OCI-LY1 (cell line): ENCODE measurements around the gene MNX1.

Experiments used
- H2AFZ ChIP-seq: fragments of 200-600 bp; sonication (generic), shearing (Covaris generic); 2 replicates; pipeline ENCODE4 v1.6.0; 2014; ENCODE audit warnings: antibody characterized with exemption, mild to moderate bottlenecking, low read length
- H3F3A ChIP-seq: fragments of 200-600 bp; sonication (generic), shearing (Covaris generic); 2 replicates; pipeline ENCODE4 v1.6.0; 2014; ENCODE audit warnings: mild to moderate bottlenecking, antibody characterized with exemption, low read length, moderate library complexity; ENCODE audit not compliant: insufficient read depth
- H3K27ac ChIP-seq: fragments of 200-600 bp; sonication (generic); 2 replicates; pipeline ENCODE4 v1.5.1; 2014; ENCODE audit warnings: low read length, mixed run types, mild to moderate bottlenecking, low read depth; ENCODE audit not compliant: poor library complexity, severe bottlenecking
- H3K27me3 ChIP-seq: fragments of 200-600 bp; sonication (generic); 2 replicates; pipeline ENCODE4 v1.6.0; 2014; ENCODE audit warnings: antibody characterized with exemption, mild to moderate bottlenecking, low read length, moderate library complexity; ENCODE audit not compliant: insufficient read depth
- H3K36me3 ChIP-seq: fragments of 200-600 bp; sonication (generic); 2 replicates; pipeline ENCODE4 v1.6.1; 2014; ENCODE audit warnings: mild to moderate bottlenecking, antibody characterized with exemption, low read length, moderate library complexity, mixed read lengths; ENCODE audit not compliant: insufficient read depth
- H3K4me1 ChIP-seq: fragments of 200-600 bp; sonication (generic); 2 replicates; pipeline ENCODE4 v1.5.1; 2014; ENCODE audit warnings: mild to moderate bottlenecking, low read length, moderate library complexity; ENCODE audit not compliant: insufficient read depth, severe bottlenecking
- H3K4me2 ChIP-seq: fragments of 200-600 bp; sonication (generic), shearing (Covaris generic); 2 replicates; pipeline ENCODE4 v1.6.1; 2014; ENCODE audit warnings: low read length
- H3K4me3 ChIP-seq: fragments of 200-600 bp; sonication (generic); 2 replicates; pipeline ENCODE4 v1.5.1; 2014; ENCODE audit warnings: low read length, low read depth, mild to moderate bottlenecking, mixed read lengths; ENCODE audit not compliant: poor library complexity, severe bottlenecking
- H3K79me2 ChIP-seq: fragments of 200-600 bp; shearing (Covaris generic); 2 replicates; pipeline ENCODE4 v1.6.1; 2016; ENCODE audit warnings: mixed run types, low read length, mixed read lengths; ENCODE audit not compliant: insufficient read depth
- H3K9ac ChIP-seq: fragments of 200-600 bp; sonication (generic), shearing (Covaris generic); 2 replicates; pipeline ENCODE4 v1.6.1; 2014; ENCODE audit warnings: mild to moderate bottlenecking, low read length, mixed read lengths
- H3K9me2 ChIP-seq: fragments of 200-600 bp; sonication (generic), shearing (Covaris generic); 2 replicates; pipeline ENCODE4 v1.6.1; 2014; ENCODE audit warnings: low read depth, mild to moderate bottlenecking, low read length, mixed read lengths
- H3K9me3 ChIP-seq: fragments of 200-600 bp; shearing (Covaris generic); 2 replicates; pipeline ENCODE4 v1.6.1; 2014; ENCODE audit warnings: low read length, mixed read lengths
- H4K20me1 ChIP-seq: fragments of 200-600 bp; sonication (generic), shearing (Covaris generic); 2 replicates; pipeline ENCODE4 v1.6.0; 2016; ENCODE audit warnings: mild to moderate bottlenecking, low read length; ENCODE audit not compliant: insufficient read depth
- EZH2 ChIP-seq: fragments of 200-600 bp; sonication (generic), shearing (Covaris generic); IDR thresholded peaks from 2 replicates; pipeline ENCODE4 v1.8.0; 2017; ENCODE audit warnings: borderline replicate concordance, mixed run types, mild to moderate bottlenecking, antibody characterized with exemption, low read length, moderate library complexity, mixed read lengths
- TF ChIP-seq, protein P1 (sequence below): fragments of 200-600 bp; sonication (generic), shearing (Covaris generic); IDR thresholded peaks from 2 replicates; pipeline ENCODE4 v1.5.1; 2017; ENCODE audit warnings: mild to moderate bottlenecking, antibody characterized with exemption, low read length, moderate library complexity, mixed read lengths

The MNX1 gene

DNA sequence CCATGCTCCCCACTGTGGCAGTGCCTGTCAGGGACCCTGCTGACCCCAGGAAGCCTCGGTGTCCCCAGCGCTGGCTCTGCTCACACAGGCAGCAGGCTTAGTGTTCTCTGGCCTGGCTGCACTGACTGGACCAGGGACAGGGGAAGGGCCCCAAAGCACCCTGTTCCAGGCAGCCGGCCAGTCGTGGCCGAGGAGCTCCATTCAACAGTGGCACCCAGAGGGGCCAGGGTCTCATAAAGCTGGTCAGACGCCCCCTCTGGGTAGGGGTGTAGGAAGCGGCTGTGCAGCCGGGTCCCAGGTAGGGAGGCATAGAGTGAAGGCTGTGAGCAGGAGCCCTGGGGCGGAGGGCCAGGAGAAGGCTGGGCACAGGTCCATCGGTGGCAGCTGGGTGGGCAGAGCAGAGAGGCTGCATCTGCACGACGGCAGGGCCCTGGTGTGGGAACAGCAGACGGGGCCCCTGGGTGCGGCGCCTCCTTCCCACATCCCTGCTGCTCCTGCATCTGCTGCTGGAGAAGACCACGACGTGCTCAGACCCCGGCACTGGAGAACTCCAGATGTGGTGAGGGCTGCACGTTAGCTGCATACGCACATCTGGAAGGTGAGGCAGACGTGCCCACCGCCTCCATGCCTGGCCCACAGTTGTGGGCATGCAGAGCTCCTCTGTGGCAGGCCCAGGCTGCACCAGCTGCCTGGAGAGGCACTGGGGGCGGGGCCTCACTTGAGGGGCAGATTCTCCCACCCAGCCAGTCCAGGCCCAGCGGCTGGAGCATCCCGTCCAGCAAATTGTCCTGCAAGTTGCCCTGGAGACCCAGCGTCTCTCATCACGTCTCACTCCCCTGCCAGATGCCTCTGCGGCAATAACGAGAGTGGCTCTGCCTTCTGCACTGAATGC lies 25.1 kb downstream of the MNX1 start:
- no peaks in the 10 kb centered on the region for H3K4me1 ChIP-seq
- H3F3A ChIP-seq = no peaks in the 10 kb centered on the region
- H2AFZ ChIP-seq = no peak overlapping the region
- H3K9me2 ChIP-seq = no peaks in the 10 kb centered on the region
- H3K4me3 ChIP-seq = no peak overlapping the region
- H3K36me3 ChIP-seq = peaks cover 21% of the 10 kb centered on the region
- no peak overlapping the region for H3K9ac ChIP-seq
- TF ChIP-seq EZH2 = no peak
- TF ChIP-seq, protein P1, sequence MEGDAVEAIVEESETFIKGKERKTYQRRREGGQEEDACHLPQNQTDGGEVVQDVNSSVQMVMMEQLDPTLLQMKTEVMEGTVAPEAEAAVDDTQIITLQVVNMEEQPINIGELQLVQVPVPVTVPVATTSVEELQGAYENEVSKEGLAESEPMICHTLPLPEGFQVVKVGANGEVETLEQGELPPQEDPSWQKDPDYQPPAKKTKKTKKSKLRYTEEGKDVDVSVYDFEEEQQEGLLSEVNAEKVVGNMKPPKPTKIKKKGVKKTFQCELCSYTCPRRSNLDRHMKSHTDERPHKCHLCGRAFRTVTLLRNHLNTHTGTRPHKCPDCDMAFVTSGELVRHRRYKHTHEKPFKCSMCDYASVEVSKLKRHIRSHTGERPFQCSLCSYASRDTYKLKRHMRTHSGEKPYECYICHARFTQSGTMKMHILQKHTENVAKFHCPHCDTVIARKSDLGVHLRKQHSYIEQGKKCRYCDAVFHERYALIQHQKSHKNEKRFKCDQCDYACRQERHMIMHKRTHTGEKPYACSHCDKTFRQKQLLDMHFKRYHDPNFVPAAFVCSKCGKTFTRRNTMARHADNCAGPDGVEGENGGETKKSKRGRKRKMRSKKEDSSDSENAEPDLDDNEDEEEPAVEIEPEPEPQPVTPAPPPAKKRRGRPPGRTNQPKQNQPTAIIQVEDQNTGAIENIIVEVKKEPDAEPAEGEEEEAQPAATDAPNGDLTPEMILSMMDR = no peak
- no peaks in the 10 kb centered on the region for H3K79me2 ChIP-seq
- no peaks in the 10 kb centered on the region for H4K20me1 ChIP-seq
- no peak overlapping the region for H3K4me2 ChIP-seq
- H3K9me3 ChIP-seq = no peaks in the 10 kb centered on the region
- H3K27me3 ChIP-seq = no peaks in the 10 kb centered on the region
- H3K27ac ChIP-seq = no peak overlapping the region

DNA sequence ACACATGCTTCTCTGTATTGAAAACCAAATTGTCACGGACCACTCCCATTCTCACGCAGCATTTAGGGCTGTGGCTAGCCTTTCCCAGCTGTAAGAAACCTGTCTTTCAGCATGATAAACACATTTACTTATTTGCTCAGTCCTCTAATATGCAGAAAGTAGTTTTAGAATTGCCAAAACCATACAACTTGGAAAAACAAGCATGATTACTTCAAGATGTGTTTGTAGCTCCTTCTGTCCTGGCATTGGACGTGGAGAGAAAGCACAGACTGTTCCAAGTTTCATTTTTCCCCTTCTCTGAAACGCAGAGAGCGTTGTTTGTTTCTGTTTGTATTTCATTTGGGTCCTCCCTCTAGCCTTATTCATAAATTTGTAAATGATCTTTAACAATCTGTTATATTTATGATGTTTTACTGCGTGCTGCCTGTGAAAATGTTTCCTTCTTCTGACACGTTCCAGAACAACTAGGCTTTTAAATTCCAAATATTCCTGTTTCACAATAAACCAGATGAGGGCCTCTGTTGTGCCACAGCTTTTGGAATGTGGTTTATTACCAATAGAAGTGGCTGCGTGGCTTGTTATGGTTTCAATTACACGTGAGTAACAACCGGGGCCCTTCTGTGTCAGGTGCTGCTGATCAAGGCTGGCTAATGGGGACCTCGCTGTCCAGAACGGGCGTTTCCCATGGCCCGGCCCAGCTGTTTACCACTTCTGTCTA lies 26.1 kb downstream of the MNX1 start:
- Histone ChIP-seq H4K20me1 (no peaks in the 10 kb centered on the region), H3K79me2 (no peaks in the 10 kb centered on the region), H3K27ac (no peak overlapping the region), H3K4me3 (no peak overlapping the region), H3K36me3 (peaks cover 27% of the 10 kb centered on the region), H3K4me2 (no peak overlapping the region), H2AFZ (no peak overlapping the region), H3K4me1 (no peaks in the 10 kb centered on the region), H3F3A (no peaks in the 10 kb centered on the region), H3K9me2 (no peaks in the 10 kb centered on the region), H3K27me3 (no peaks in the 10 kb centered on the region), H3K9me3 (peaks cover 5% of the 10 kb centered on the region; the same call in 1 of the 2 replicates), H3K9ac (no peak overlapping the region)
- TF ChIP-seq, protein P1 = no peak
- no peak for TF ChIP-seq EZH2

DNA sequence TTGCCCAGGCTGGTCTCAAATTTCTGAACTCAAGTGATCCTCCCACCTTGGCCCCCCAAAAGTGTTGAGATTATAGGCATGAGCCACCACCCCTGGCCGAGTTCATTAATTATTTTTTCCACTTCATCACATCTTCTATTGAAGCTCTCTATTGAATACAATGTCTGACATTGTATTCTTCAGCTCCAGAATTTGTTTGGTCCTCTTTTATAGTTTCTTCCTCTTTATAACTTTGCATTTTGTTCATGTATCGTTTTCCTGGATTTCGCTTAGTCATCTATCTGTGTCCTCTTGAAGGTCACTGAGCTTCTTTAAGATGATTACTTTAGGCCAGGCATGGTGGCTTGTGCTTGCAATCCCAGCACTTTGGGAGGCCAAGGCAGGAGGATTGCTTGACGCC lies 30.8 kb downstream of the MNX1 start:
- no peak overlapping the region for H3K4me2 ChIP-seq
- H3K27me3 ChIP-seq = no peaks in the 10 kb centered on the region
- H3K27ac ChIP-seq = no peak overlapping the region
- peaks cover 67% of the 10 kb centered on the region for H3K36me3 ChIP-seq
- H3K9me3 ChIP-seq = peaks cover 11% of the 10 kb centered on the region; the same call in 1 of the 2 replicates
- H3K9me2 ChIP-seq = no peaks in the 10 kb centered on the region
- no peaks in the 10 kb centered on the region for H3K79me2 ChIP-seq
- no peak overlapping the region for H2AFZ ChIP-seq
- no peaks in the 10 kb centered on the region for H3F3A ChIP-seq
- no peaks in the 10 kb centered on the region for H3K4me1 ChIP-seq
- no peak overlapping the region for H3K9ac ChIP-seq
- no peak for TF ChIP-seq EZH2
- TF ChIP-seq, protein P1 = no peak
- H4K20me1 ChIP-seq = no peaks in the 10 kb centered on the region
- H3K4me3 ChIP-seq = no peak overlapping the region
